HUES64 (cell line): ENCODE results near the gene MYO7B.

ENCODE experiments used
- H3K27ac ChIP-seq: 2 replicates; pipeline ENCODE4 v1.7.0; 2013; ENCODE audit warnings: low read depth, low read length, inconsistent platforms
- H3K27me3 ChIP-seq: 2 replicates; pipeline ENCODE4 v1.6.1; 2013; ENCODE audit warnings: mild to moderate bottlenecking, low read length; ENCODE audit not compliant: insufficient read depth
- H3K36me3 ChIP-seq: 2 replicates; pipeline ENCODE4 v1.6.1; 2013; ENCODE audit warnings: mild to moderate bottlenecking, low read length; ENCODE audit not compliant: insufficient read depth
- H3K4me1 ChIP-seq: 2 replicates; pipeline ENCODE4 v1.6.1; 2013; ENCODE audit warnings: mild to moderate bottlenecking, low read length, moderate library complexity; ENCODE audit not compliant: insufficient read depth
- H3K4me3 ChIP-seq: 2 replicates; pipeline ENCODE4 v1.5.1; 2013; ENCODE audit warnings: mild to moderate bottlenecking, low read length, moderate library complexity
- H3K9ac ChIP-seq: 2 replicates; pipeline ENCODE4 v1.6.1; 2013; ENCODE audit warnings: mild to moderate bottlenecking, low read depth, low read length
- H3K9me3 ChIP-seq: 2 replicates; pipeline ENCODE4 v1.6.1; 2013; ENCODE audit warnings: low read depth, low read length; ENCODE audit not compliant: insufficient read depth
- WGBS: fragments of 150-250, 120-280 bp; methylation state at CpG from one replicate; pipeline ENCODE4 v1.1.7; 2013; ENCODE audit warnings: missing lambda C conversion rate; 5-methylcytosine and 5-hydroxymethylcytosine counted together

MYO7B gene

GRCh38 chr2:127670957-127671290 is 135.4 kb downstream of the MYO7B start:
- Histone ChIP-seq H3K9ac (no peak overlapping the region), H3K27me3 (peaks cover 50% of the 10 kb centered on the region), H3K36me3 (no peaks in the 10 kb centered on the region), H3K9me3 (no peaks in the 10 kb centered on the region), H3K4me1 (peaks cover 2% of the 10 kb centered on the region; the same call in 1 of the 2 replicates), H3K4me3 (no peak overlapping the region), H3K27ac (no peak overlapping the region)
- WGBS = 89% methylated on average over 4 of the region's 5 CpGs

- H3K27me3 ChIP-seq = peaks cover 50% of the 10 kb centered on the region
- 88% methylated on average over 14 of the region's 14 CpGs for WGBS
- no peaks in the 10 kb centered on the region for H3K36me3 ChIP-seq
- H3K9ac ChIP-seq = no peak overlapping the region
- H3K4me3 ChIP-seq = no peak overlapping the region
- H3K4me1 ChIP-seq = peaks cover 5% of the 10 kb centered on the region; the same call in 1 of the 2 replicates
- H3K27ac ChIP-seq = no peak overlapping the region
- no peaks in the 10 kb centered on the region for H3K9me3 ChIP-seq
Measured at GRCh38 chr2:127671557-127672302, 136.2 kb downstream of the MYO7B start.

DNA sequence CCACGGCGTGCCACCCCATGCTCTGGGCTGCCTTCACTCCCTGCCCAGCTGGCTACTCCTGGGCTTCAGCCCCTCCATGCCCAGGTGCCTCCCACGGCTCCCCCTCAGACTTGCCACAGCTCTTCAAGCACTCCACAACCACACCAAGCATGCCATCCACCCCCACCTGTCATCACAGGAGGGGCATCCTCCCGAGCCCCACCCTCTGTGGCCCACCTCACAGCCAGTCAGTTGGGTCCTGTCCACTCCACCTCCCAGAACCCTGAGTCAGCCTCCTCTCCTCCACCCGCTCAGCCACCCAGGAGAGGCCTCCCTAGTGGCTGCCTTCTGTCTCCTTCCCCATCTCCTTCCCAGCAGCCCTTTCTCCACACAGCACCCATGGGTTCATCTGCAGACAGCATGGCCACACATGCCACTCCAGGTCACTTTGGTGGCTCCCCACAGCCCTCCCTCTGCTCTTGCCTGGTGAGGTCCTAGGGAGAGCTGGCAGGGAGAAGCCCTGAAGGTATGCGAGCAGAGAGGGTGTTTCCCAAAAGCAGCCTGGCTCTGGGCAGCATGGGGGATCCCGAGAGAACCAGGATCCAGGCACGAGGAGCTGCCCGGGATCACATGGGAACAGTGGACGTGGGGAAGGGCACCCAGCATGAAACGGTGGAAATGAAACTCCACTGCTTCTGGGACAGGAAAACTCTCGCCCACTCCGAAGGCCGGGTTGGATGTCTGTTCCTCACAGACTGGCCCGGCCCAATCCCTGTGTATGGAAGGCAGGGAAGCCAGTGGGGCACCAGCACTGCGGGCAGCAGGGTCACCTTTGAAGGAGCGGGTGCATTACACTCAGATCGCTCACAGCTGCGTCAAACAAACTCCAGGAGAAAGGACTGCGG is 137.1 kb downstream of the MYO7B start:
- Histone ChIP-seq H3K36me3 (no peaks in the 10 kb centered on the region), H3K9ac (no peak overlapping the region), H3K27me3 (peaks cover 53% of the 10 kb centered on the region), H3K27ac (no peak overlapping the region), H3K4me1 (peaks cover 5% of the 10 kb centered on the region; the same call in 1 of the 2 replicates), H3K9me3 (no peaks in the 10 kb centered on the region), H3K4me3 (no peak overlapping the region)
- WGBS = 82% methylated on average over 20 of the region's 20 CpGs

- no peaks in the 10 kb centered on the region for H3K36me3 ChIP-seq
- peaks cover 5% of the 10 kb centered on the region; the same call in 1 of the 2 replicates for H3K4me1 ChIP-seq
- no peaks in the 10 kb centered on the region for H3K9me3 ChIP-seq
- peaks cover 62% of the 10 kb centered on the region for H3K27me3 ChIP-seq
- no peak overlapping the region for H3K27ac ChIP-seq
- WGBS = 88% methylated on average over 17 of the region's 17 CpGs
- H3K9ac ChIP-seq = no peak overlapping the region
- no peak overlapping the region for H3K4me3 ChIP-seq
Measured at GRCh38 chr2:127673291-127674069, 138.0 kb downstream of the MYO7B start.

- WGBS = 8% methylated on average over 62 of the region's 72 CpGs
- peak overlapping the region; percentile 30 for H3K9ac ChIP-seq
- H3K36me3 ChIP-seq = no peaks in the 10 kb centered on the region
- H3K4me1 ChIP-seq = peaks cover 5% of the 10 kb centered on the region; the same call in 1 of the 2 replicates
- H3K4me3 ChIP-seq = peak overlapping the region; percentile 59
- H3K27ac ChIP-seq = no peak overlapping the region
- no peaks in the 10 kb centered on the region for H3K9me3 ChIP-seq
- H3K27me3 ChIP-seq = peaks cover 68% of the 10 kb centered on the region
Measured at GRCh38 chr2:127674241-127675209, 139.0 kb downstream of the MYO7B start.

GRCh38 chr2:127675331-127676261 is 140.1 kb downstream of the MYO7B start, which contains the start of gene LIMS2:
Gene LIMS2, minus strand, starts transcription at chr2:127675530. Its CDS starts 506 bp downstream, at chr2:127675024.
- H3K9ac ChIP-seq = peak within 1 kb of the TSS; percentile 30
- H3K27ac ChIP-seq = no peak within 1 kb of the TSS
- H3K27me3 ChIP-seq = peaks cover 68% of the 10 kb centered on the region
- peaks cover 5% of the 10 kb centered on the region; the same call in 1 of the 2 replicates for H3K4me1 ChIP-seq
- H3K9me3 ChIP-seq = no peaks in the 10 kb centered on the region
- peak within 1 kb of the TSS; percentile 66 for H3K4me3 ChIP-seq
- H3K36me3 ChIP-seq = no peaks in the 10 kb centered on the region
- WGBS = 6% methylated on average over 51 of the region's 56 CpGs

- H3K36me3 ChIP-seq = no peaks in the 10 kb centered on the region
- H3K9ac ChIP-seq = no peak overlapping the region
- H3K27me3 ChIP-seq = peaks cover 66% of the 10 kb centered on the region
- no peak overlapping the region for H3K4me3 ChIP-seq
- no peaks in the 10 kb centered on the region for H3K9me3 ChIP-seq
- H3K4me1 ChIP-seq = peaks cover 5% of the 10 kb centered on the region; the same call in 1 of the 2 replicates
- 80% methylated on average over 2 of the region's 2 CpGs for WGBS
- H3K27ac ChIP-seq = no peak overlapping the region
Measured at GRCh38 chr2:127676906-127677305, 141.4 kb downstream of the MYO7B start.

DNA sequence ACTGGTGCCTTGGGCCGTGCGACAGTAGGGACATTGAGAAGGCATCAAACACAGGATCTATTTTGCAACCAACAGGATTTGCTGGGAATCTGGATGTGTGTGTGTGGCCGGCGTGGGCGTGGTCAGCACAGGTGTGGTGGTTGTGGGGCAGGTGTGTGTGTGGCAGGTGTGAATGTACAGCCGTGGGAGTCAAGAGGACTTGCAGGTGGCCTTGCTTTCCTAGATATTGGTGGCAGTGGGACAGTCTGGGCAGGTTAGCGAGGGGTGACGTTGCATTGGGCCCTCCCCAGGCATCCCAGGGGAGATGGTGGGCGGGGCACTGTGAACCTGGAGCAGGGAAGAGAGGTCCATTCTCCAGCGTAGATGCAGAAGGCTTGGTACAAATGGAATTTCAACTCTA is 143.0 kb downstream of the MYO7B start:
- no peak overlapping the region for H3K27ac ChIP-seq
- peaks cover 5% of the 10 kb centered on the region; the same call in 1 of the 2 replicates for H3K4me1 ChIP-seq
- no peak overlapping the region for H3K9ac ChIP-seq
- 86% methylated on average over 10 of the region's 10 CpGs for WGBS
- no peaks in the 10 kb centered on the region for H3K9me3 ChIP-seq
- peaks cover 52% of the 10 kb centered on the region for H3K27me3 ChIP-seq
- no peaks in the 10 kb centered on the region for H3K36me3 ChIP-seq
- H3K4me3 ChIP-seq = no peak overlapping the region

DNA sequence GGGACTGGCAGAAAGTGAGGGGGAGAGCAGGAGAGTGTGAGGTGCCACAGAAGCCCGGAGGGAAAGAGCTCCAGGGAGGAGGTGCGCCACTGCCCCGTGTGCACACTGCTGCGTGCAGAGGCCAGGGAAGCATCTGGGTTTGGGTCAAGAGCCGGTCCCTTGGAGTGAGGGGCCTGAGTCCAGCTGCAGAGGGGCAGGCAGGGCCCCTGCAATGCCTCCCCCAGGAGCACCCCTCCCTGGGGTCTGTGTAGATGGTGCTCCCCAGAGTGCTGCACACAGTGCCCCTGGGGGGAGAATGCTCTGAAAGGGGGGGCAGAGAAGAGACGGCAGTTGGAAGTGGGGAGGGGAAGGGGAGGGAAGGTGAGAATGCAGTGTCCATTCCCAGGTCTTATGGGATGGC is 143.5 kb downstream of the MYO7B start:
- Histone ChIP-seq H3K27me3 (peaks cover 48% of the 10 kb centered on the region), H3K36me3 (no peaks in the 10 kb centered on the region), H3K4me3 (no peak overlapping the region), H3K4me1 (peaks cover 5% of the 10 kb centered on the region; the same call in 1 of the 2 replicates), H3K27ac (no peak overlapping the region), H3K9ac (no peak overlapping the region), H3K9me3 (no peaks in the 10 kb centered on the region)
- 90% methylated on average over 6 of the region's 6 CpGs for WGBS
